HEK293 (cell line): Measurements from ENCODE around the gene TRIAP1.

Source experiments
- BCL11A ChIP-seq: fragments of 450-650 bp; formaldehyde crosslinking; IDR thresholded peaks from 2 replicates; pipeline ENCODE4 v1.5.1; 2016; ENCODE audit warnings: low read depth, missing biosample characterization, missing genetic modification characterization
- MYNN ChIP-seq: fragments of 450-650 bp; formaldehyde crosslinking; IDR thresholded peaks from 2 replicates; pipeline ENCODE4 v1.5.1; 2016; ENCODE audit warnings: missing biosample characterization, missing genetic modification characterization, borderline replicate concordance
- ZBTB20 ChIP-seq: fragments of 450-650 bp; formaldehyde crosslinking; IDR thresholded peaks from 2 replicates; pipeline ENCODE4 v1.5.1; 2016; ENCODE audit warnings: missing biosample characterization, missing genetic modification characterization
- ZNF623 ChIP-seq: fragments of 450-650 bp; formaldehyde crosslinking; IDR thresholded peaks from 2 replicates; pipeline ENCODE4 v1.5.1; 2016; ENCODE audit warnings: missing biosample characterization, missing genetic modification characterization
- ZNF664 ChIP-seq: fragments of 450-650 bp; formaldehyde crosslinking; IDR thresholded peaks from 2 replicates; pipeline ENCODE4 v1.5.1; 2016; ENCODE audit warnings: missing biosample characterization, missing genetic modification characterization

GRCh38 chr12:120481022-120481767 lies 35.0 kb upstream of the TRIAP1 start:
- no peak for TF ChIP-seq BCL11A (tag by site-specific recombination)
- no peak for TF ChIP-seq ZNF623 (tag by site-specific recombination)
- TF ChIP-seq MYNN (tag by site-specific recombination) = no peak
- no peak for TF ChIP-seq ZBTB20 (tag by site-specific recombination)
- no peak for TF ChIP-seq ZNF664 (tag by site-specific recombination)
